HEK293 (cell line): ENCODE results near the gene IGBP1.
A peak's percentile ranks its signal among the peaks of the same experiment; 100 is the strongest.

ENCODE experiments used
- ATF2 ChIP-seq: fragments of 450-650 bp; formaldehyde crosslinking; IDR thresholded peaks from 2 replicates; pipeline ENCODE4 v1.5.1; 2016; ENCODE audit warnings: missing biosample characterization, missing genetic modification characterization, low read depth
- BCL11A ChIP-seq: fragments of 450-650 bp; formaldehyde crosslinking; IDR thresholded peaks from 2 replicates; pipeline ENCODE4 v1.5.1; 2016; ENCODE audit warnings: low read depth, missing biosample characterization, missing genetic modification characterization
- EGR2 ChIP-seq: fragments of 450-650 bp; formaldehyde crosslinking; IDR thresholded peaks from 2 replicates; pipeline ENCODE4 v1.5.1; 2016; ENCODE audit warnings: low read depth, missing biosample characterization, missing genetic modification characterization
- ELK4 ChIP-seq: IDR thresholded peaks from 2 replicates; pipeline ENCODE4 v1.6.1; 2011; ENCODE audit warnings: mild to moderate bottlenecking, low read depth, low read length, borderline replicate concordance
- FEZF1 ChIP-seq: fragments of 450-650 bp; formaldehyde crosslinking; IDR thresholded peaks from 2 replicates; pipeline ENCODE4 v1.5.1; 2016; ENCODE audit warnings: missing biosample characterization, missing genetic modification characterization
- IKZF3 ChIP-seq: fragments of 450-650 bp; IDR thresholded peaks from 2 replicates; pipeline ENCODE4 v1.5.0; 2018; ENCODE audit warnings: missing biosample characterization, mild to moderate bottlenecking, missing genetic modification characterization, moderate library complexity
- REST ChIP-seq: fragments of 450-650 bp; formaldehyde crosslinking; IDR thresholded peaks from 2 replicates; pipeline ENCODE4 v1.5.1; 2016; ENCODE audit warnings: missing biosample characterization, missing genetic modification characterization
- WT1 ChIP-seq: fragments of 450-650 bp; formaldehyde crosslinking; IDR thresholded peaks from 2 replicates; pipeline ENCODE4 v1.5.1; 2016; ENCODE audit warnings: missing biosample characterization, missing genetic modification characterization
- YY1 ChIP-seq: fragments of 450-650 bp; formaldehyde crosslinking; IDR thresholded peaks from 2 replicates; pipeline ENCODE4 v1.5.1; 2018; ENCODE audit warnings: missing biosample characterization, missing genetic modification characterization
- ZBTB44 ChIP-seq: fragments of 450-650 bp; IDR thresholded peaks from 2 replicates; pipeline ENCODE4 v1.5.1; 2018; ENCODE audit warnings: missing biosample characterization, mild to moderate bottlenecking, missing genetic modification characterization
- ZBTB48 ChIP-seq: fragments of 450-650 bp; formaldehyde crosslinking; IDR thresholded peaks from 2 replicates; pipeline ENCODE4 v1.5.1; 2016; ENCODE audit warnings: missing biosample characterization, missing genetic modification characterization
- ZNF112 ChIP-seq: fragments of 450-650 bp; formaldehyde crosslinking; IDR thresholded peaks from 2 replicates; pipeline ENCODE4 v1.5.0; 2017; ENCODE audit warnings: missing biosample characterization, missing genetic modification characterization
- ZNF114 ChIP-seq: fragments of 450-650 bp; formaldehyde crosslinking; IDR thresholded peaks from 2 replicates; pipeline ENCODE4 v1.5.0; 2017; ENCODE audit warnings: missing biosample characterization, missing genetic modification characterization
- ZNF18 ChIP-seq: fragments of 450-650 bp; formaldehyde crosslinking; IDR thresholded peaks from 2 replicates; pipeline ENCODE4 v1.5.1; 2016; ENCODE audit warnings: missing biosample characterization, missing genetic modification characterization
- ZNF341 ChIP-seq: fragments of 450-650 bp; formaldehyde crosslinking; IDR thresholded peaks from 2 replicates; pipeline ENCODE4; 2016; ENCODE audit warnings: low read depth, missing biosample characterization, missing genetic modification characterization
- ZNF398 ChIP-seq: fragments of 450-650 bp; formaldehyde crosslinking; IDR thresholded peaks from 2 replicates; pipeline ENCODE4 v1.5.1; 2017; ENCODE audit warnings: missing biosample characterization, missing genetic modification characterization
- ZNF426 ChIP-seq: fragments of 450-650 bp; formaldehyde crosslinking; IDR thresholded peaks from 2 replicates; pipeline ENCODE4 v1.5.1; 2017; ENCODE audit warnings: missing biosample characterization, missing genetic modification characterization, mild to moderate bottlenecking, inconsistent platforms, moderate library complexity
- ZNF449 ChIP-seq: fragments of 450-650 bp; formaldehyde crosslinking; IDR thresholded peaks from 2 replicates; pipeline ENCODE4 v1.5.1; 2017; ENCODE audit warnings: missing biosample characterization, mild to moderate bottlenecking, missing genetic modification characterization, moderate library complexity
- ZNF544 ChIP-seq: fragments of 450-650 bp; formaldehyde crosslinking; IDR thresholded peaks from 2 replicates; pipeline ENCODE4 v1.5.0; 2017; ENCODE audit warnings: missing biosample characterization, missing genetic modification characterization
- ZNF548 ChIP-seq: fragments of 450-650 bp; formaldehyde crosslinking; IDR thresholded peaks from 2 replicates; pipeline ENCODE4 v1.5.1; 2016; ENCODE audit warnings: missing biosample characterization, missing genetic modification characterization
- ZNF624 ChIP-seq: fragments of 450-650 bp; formaldehyde crosslinking; IDR thresholded peaks from 2 replicates; pipeline ENCODE4 v1.5.1; 2017; ENCODE audit warnings: missing biosample characterization, missing genetic modification characterization
- ZNF677 ChIP-seq: fragments of 450-650 bp; IDR thresholded peaks from 2 replicates; pipeline ENCODE4 v1.5.0; 2018; ENCODE audit warnings: missing biosample characterization, mild to moderate bottlenecking, missing genetic modification characterization, moderate library complexity
- ZNF692 ChIP-seq: fragments of 450-650 bp; formaldehyde crosslinking; IDR thresholded peaks from 2 replicates; pipeline ENCODE4 v1.5.1; 2016; ENCODE audit warnings: missing biosample characterization, missing genetic modification characterization
- ZNF837 ChIP-seq: fragments of 450-650 bp; formaldehyde crosslinking; IDR thresholded peaks from 2 replicates; pipeline ENCODE4 v1.5.1; 2016; ENCODE audit warnings: missing biosample characterization, missing genetic modification characterization

IGBP1 gene

GRCh38 chrX:70133303-70134115, at the start of gene IGBP1 (continued):
- TF ChIP-seq ZNF692 (tag by site-specific recombination) (peak; percentile 62), ZNF112 (tag by site-specific recombination) (no peak), WT1 (tag by site-specific recombination) (no peak), ZBTB44 (tag by site-specific recombination) (no peak), ZNF544 (tag by site-specific recombination) (no peak), ZNF114 (no peak), ZNF341 (tag by site-specific recombination) (peak; percentile 76; the same call in 1 of the 2 replicates), ZNF624 (tag by site-specific recombination) (no peak), ZNF426 (tag by site-specific recombination) (no peak), ATF2 (tag by site-specific recombination) (no peak), YY1 (peak; percentile 96; the same call in 1 of the 2 replicates), FEZF1 (tag by site-specific recombination) (no peak), ZBTB48 (tag by site-specific recombination) (peak; percentile 92), ZNF449 (tag by site-specific recombination) (no peak), IKZF3 (peak; percentile 60; the same call in 1 of the 2 replicates), REST (tag by site-specific recombination) (no peak), ZNF18 (tag by site-specific recombination) (no peak), ZNF548 (tag by site-specific recombination) (no peak), ZNF677 (tag by site-specific recombination) (no peak), ZNF398 (0 out of 2 replicates have a peak, but pooled peaks have one; percentile 16), ELK4 (no peak), BCL11A (tag by site-specific recombination) (0 out of 2 replicates have a peak, but pooled peaks have one; percentile 27), EGR2 (tag by site-specific recombination) (peak; percentile 98), ZNF837 (tag by site-specific recombination) (no peak)
